Measurements from ENCODE around the gene TOPBP1. TPM values are rescaled to one million over a fixed set of nuclear protein-coding genes. Genes with fewer than 3 reads are reported as not detected.

TOPBP1 gene
- total and polyA plus RNA-seq, 9 of the 15 experiments (the other 6 are each of a cell fraction or from before 2014, with no cell fraction given) = 16.6 to 77.6 (median 58.2) TPM

- Histone ChIP-seq H3K79me2 (ENCODE audit: control insufficient read depth, insufficient read depth, low read length) (no peaks in the 10 kb centered on the region), H3K4me3 (no peak overlapping the region), H3K9me1 (ENCODE audit: control insufficient read depth, insufficient read depth, low read length) (no peaks in the 10 kb centered on the region), H4K20me1 (replicated peaks; ENCODE audit: control insufficient read depth, insufficient read depth, low read length) (no peaks in the 10 kb centered on the region), H3K36me3 (ENCODE audit: control insufficient read depth, insufficient read depth, low read length) (peaks cover 77% of the 10 kb centered on the region), H3K9ac (ENCODE audit: insufficient read depth in 1 of 2, low read depth in 2 of 2, low read length in 2 of 2) (no peak overlapping the region), H3K27ac (ENCODE audit: extremely low read depth, low read depth, low read length) (no peak overlapping the region), H3K4me2 (ENCODE audit: insufficient read depth, low read length) (no peak overlapping the region), H3K4me1 (replicated peaks in 1 of 2; ENCODE audit: control insufficient read depth in 2 of 2, insufficient read depth in 2 of 2, low read length in 2 of 2) (no peaks in the 10 kb centered on the region), H3K9me3 (replicated peaks; ENCODE audit: control insufficient read depth, insufficient read depth, low read depth, low read length) (no peaks in the 10 kb centered on the region), H3K27me3 (ENCODE audit: control insufficient read depth in 2 of 2, insufficient read depth in 2 of 2, low read length in 2 of 2) (no peaks in the 10 kb centered on the region), H2AFZ (ENCODE audit: low read depth, low read length) (no peak overlapping the region)
- POLR2A ChIA-PET = interaction anchor here (1.0 kb wide), 1 partner anchor 20 kb away, joined by 4 read pairs; no protein-coding TSS in a partner anchor
- WGBS (ENCODE audit: insufficient coverage, low coverage, missing lambda C conversion rate) = 37% methylated on average over 2 of the region's 2 CpGs
- BruUV-seq (replicated peaks) = no TSS peak
- CTCF ChIA-PET (ENCODE audit: low intra/inter-chr PET ratio) = no interaction called here
- peak; percentile 78 for ATAC-seq
- in situ Hi-C loops (cut with MboI) = no loop called here
- no peak for FAIRE-seq
- intact Hi-C loops (cut with micrococcal nuclease) = no loop called here
- no peak for DNase-seq (ENCODE audit: extremely low read depth in 1 of 4, low spot score in 3 of 4)
- TF ChIP-seq CEBPB (tag; IDR thresholded peaks at IDR 0.05) = peak; percentile 55
- TF ChIP-seq CBFA2T3 (IDR thresholded peaks at IDR 0.05) = no peak
- no peak for TF ChIP-seq ZNF644 (tag; IDR thresholded peaks at IDR 0.05; ENCODE audit: low read depth)
- TF ChIP-seq GABPB2 (CRISPR knock-in tag; conservative IDR thresholded peaks at IDR 0.05) = no peak
- TF ChIP-seq ZNF347 (CRISPR knock-in tag; IDR thresholded peaks at IDR 0.05; ENCODE audit: low read depth) = no peak
- TF ChIP-seq, protein P1, sequence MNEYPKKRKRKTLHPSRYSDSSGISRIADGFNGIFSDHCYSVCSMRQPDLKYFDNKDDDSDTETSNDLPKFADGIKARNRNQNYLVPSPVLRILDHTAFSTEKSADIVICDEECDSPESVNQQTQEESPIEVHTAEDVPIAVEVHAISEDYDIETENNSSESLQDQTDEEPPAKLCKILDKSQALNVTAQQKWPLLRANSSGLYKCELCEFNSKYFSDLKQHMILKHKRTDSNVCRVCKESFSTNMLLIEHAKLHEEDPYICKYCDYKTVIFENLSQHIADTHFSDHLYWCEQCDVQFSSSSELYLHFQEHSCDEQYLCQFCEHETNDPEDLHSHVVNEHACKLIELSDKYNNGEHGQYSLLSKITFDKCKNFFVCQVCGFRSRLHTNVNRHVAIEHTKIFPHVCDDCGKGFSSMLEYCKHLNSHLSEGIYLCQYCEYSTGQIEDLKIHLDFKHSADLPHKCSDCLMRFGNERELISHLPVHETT (CRISPR knock-in tag; conservative IDR thresholded peaks at IDR 0.05 in 1 of 2, IDR thresholded peaks at IDR 0.05 in 1 of 2) = no peak
- TF ChIP-seq BCL6 (CRISPR knock-in tag; IDR thresholded peaks at IDR 0.05) = no peak
- no peak for TF ChIP-seq SAFB2 (IDR thresholded peaks at IDR 0.05; ENCODE audit: borderline replicate concordance, low read depth, low read length, severe bottlenecking)
- TF ChIP-seq SRSF7 (optimal IDR thresholded peaks at IDR 0.05; ENCODE audit: low read depth, low read length) = no peak
- TF ChIP-seq ZBTB7A (IDR thresholded peaks at IDR 0.05; ENCODE audit: borderline replicate concordance, control insufficient read depth, low read depth, low read length) = no peak
- no peak for TF ChIP-seq KAT7 (CRISPR knock-in tag; IDR thresholded peaks at IDR 0.05; ENCODE audit: borderline replicate concordance)
- TF ChIP-seq, protein P2, sequence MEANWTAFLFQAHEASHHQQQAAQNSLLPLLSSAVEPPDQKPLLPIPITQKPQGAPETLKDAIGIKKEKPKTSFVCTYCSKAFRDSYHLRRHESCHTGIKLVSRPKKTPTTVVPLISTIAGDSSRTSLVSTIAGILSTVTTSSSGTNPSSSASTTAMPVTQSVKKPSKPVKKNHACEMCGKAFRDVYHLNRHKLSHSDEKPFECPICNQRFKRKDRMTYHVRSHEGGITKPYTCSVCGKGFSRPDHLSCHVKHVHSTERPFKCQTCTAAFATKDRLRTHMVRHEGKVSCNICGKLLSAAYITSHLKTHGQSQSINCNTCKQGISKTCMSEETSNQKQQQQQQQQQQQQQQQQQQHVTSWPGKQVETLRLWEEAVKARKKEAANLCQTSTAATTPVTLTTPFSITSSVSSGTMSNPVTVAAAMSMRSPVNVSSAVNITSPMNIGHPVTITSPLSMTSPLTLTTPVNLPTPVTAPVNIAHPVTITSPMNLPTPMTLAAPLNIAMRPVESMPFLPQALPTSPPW (CRISPR knock-in tag; IDR thresholded peaks at IDR 0.05) = no peak
- no peak for TF ChIP-seq RBM39 (optimal IDR thresholded peaks at IDR 0.05; ENCODE audit: low read depth, low read length)
These were observed 32.6 kb downstream of the TOPBP1 start for GRCh38 chr3:133629146-133629545.
